ENCODE data around the gene SMIM12.

The SMIM12 gene

DNA sequence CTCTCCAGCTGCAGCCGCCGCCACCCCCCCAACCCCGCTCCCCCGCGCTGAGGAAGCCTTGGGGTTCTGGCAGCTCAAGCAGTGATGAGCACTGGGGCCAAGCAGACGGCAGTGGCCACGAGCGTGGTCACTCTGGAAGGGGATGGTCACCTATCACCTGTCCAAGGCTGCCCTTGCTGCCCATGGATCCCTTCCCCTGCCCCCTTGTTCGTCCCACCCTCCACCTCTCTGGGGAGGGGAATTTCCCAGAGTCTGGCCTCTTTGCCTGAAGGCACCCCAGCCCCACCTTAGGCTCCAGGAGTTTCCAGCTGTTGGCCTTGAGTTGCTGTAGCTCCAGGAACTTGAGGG, 7.2 kb upstream of the SMIM12 start:
- Mint-ChIP-seq H3K4me1 (peaks cover 4% of the 10 kb centered on the region), H3K4me3 (no peak overlapping the region), H3K36me3 (ENCODE audit: low read depth) (no peaks in the 10 kb centered on the region), H3K9me3 (no peaks in the 10 kb centered on the region), H3K27me3 (ENCODE audit: low read depth, poor library complexity) (peaks cover 81% of the 10 kb centered on the region), H3K27ac (no peak overlapping the region)
- TF ChIP-seq, protein P1, sequence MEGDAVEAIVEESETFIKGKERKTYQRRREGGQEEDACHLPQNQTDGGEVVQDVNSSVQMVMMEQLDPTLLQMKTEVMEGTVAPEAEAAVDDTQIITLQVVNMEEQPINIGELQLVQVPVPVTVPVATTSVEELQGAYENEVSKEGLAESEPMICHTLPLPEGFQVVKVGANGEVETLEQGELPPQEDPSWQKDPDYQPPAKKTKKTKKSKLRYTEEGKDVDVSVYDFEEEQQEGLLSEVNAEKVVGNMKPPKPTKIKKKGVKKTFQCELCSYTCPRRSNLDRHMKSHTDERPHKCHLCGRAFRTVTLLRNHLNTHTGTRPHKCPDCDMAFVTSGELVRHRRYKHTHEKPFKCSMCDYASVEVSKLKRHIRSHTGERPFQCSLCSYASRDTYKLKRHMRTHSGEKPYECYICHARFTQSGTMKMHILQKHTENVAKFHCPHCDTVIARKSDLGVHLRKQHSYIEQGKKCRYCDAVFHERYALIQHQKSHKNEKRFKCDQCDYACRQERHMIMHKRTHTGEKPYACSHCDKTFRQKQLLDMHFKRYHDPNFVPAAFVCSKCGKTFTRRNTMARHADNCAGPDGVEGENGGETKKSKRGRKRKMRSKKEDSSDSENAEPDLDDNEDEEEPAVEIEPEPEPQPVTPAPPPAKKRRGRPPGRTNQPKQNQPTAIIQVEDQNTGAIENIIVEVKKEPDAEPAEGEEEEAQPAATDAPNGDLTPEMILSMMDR (IDR thresholded peaks at IDR 0.05): no peak
- no peak for DNase-seq

DNA sequence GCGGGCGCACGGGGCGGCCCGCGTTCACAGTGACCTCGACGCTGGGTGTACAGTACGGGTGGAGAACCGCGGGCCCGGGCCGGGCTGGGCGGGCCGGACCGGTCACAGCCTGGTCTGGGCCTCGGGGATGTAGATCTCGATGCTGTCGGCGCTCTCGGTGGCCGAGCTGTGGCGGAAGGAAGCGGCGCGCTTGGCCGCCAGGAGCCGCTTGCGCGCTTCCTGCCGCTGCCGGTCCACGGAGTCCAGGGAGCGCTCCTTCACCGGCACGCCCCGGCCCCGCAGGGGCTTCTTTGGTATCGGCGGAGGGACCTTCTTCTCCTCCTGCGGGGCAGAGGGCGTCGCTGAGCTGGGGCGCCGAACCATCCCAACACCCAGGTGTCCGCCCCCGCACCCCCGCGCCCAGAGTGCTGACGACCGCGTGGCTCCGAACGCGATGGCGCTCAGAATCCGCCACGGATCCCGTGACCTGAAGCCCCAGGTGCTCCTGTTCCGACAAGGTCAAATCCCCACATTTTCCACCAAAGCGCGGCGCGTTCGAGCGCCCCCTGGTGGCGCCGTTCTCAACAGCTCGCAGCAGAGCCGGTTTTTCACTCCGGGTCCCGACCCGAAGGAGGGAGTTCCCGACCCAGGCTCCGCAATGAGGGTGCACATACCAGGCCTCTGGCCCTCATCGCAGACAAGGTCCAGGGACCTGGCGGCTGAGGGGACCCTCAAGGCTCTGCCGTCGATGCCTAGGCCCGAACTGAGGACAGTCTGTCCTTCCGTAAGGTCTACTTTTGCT, 6.6 kb upstream of the SMIM12 start:
- Mint-ChIP-seq H3K27me3 (ENCODE audit: low read depth, poor library complexity) (peaks cover 81% of the 10 kb centered on the region), H3K9me3 (no peaks in the 10 kb centered on the region), H3K4me3 (peak overlapping the region; percentile 79), H3K27ac (no peak overlapping the region), H3K4me1 (peaks cover 4% of the 10 kb centered on the region), H3K36me3 (ENCODE audit: low read depth) (no peaks in the 10 kb centered on the region)
- peak; percentile 93 for DNase-seq
- TF ChIP-seq, protein P1 (IDR thresholded peaks at IDR 0.05): peak; percentile 97

DNA sequence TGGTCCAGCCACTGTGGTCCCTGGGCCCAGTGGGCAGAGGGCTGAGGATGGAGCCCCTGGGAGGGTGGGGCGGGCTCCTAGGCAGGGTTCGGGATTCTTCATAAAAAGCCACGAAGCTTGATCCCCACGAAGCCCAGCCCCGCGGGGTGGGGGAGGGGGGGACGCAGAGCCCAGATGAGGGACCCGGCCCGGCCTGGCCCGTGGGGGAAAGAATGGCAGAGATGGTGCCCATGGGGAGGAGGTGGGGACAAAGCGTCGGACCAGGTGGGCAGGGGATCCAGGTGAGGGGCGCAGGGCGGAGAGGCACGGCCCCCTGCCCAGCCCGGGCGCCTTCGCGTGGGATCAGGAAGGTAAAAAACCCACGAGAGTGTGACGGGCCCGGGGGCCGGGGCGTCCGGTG, 6.0 kb upstream of the SMIM12 start:
- Mint-ChIP-seq H3K27ac (no peak overlapping the region), H3K27me3 (ENCODE audit: low read depth, poor library complexity) (peaks cover 83% of the 10 kb centered on the region), H3K36me3 (ENCODE audit: low read depth) (no peaks in the 10 kb centered on the region), H3K9me3 (no peaks in the 10 kb centered on the region), H3K4me3 (peak overlapping the region; percentile 38), H3K4me1 (peaks cover 4% of the 10 kb centered on the region)
- TF ChIP-seq, protein P1 (IDR thresholded peaks at IDR 0.05): no peak
- DNase-seq: no peak

DNA sequence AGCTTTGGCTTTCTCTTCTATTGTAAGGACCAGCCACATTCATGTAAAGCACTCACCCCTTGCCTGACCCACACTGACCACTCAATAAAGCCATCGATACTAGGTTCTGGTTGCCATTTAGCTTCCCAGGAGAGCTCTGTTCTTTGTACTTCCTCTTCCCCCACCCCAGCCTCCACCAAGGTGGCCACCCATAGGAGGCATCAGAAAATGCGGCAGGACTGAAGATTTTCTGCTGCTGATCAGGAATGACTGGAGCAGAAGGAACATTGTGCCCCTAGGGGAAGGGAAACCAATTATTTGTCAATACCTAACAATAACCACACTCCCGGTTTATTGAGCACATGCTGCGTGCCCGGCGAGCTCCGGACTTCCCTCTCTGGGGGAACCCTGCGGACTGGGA, 5.2 kb upstream of the SMIM12 start:
- peaks cover 78% of the 10 kb centered on the region for H3K27me3 Mint-ChIP-seq (ENCODE audit: low read depth, poor library complexity)
- no peak overlapping the region for H3K27ac Mint-ChIP-seq
- TF ChIP-seq, protein P1 (IDR thresholded peaks at IDR 0.05): no peak

DNA sequence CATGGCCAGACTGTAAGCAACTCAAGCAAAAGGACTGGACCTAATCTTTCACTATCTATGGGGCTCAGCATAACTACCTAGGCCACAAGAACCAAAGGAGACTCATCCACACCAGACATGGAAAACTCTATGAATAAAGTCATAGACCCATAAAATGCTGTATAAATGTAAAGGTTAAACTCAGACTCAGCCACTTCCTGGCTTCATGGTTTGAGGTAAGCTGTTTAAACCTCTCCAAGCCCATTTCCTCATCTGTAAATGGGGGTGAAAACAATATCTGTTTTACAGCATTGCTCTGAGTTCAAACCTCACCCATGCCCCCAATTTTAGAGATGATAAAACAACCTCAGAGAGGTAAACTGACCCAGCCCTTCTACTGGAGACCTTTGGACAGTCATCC, 4.0 kb upstream of the SMIM12 start:
- Mint-ChIP-seq H3K9me3 (peaks cover 2% of the 10 kb centered on the region), H3K27me3 (ENCODE audit: low read depth, poor library complexity) (peaks cover 77% of the 10 kb centered on the region), H3K4me1 (peaks cover 12% of the 10 kb centered on the region), H3K27ac (no peak overlapping the region), H3K36me3 (ENCODE audit: low read depth) (no peaks in the 10 kb centered on the region), H3K4me3 (no peak overlapping the region)
- DNase-seq: no peak
- TF ChIP-seq, protein P1 (IDR thresholded peaks at IDR 0.05): no peak

More for the DNA sequence above, 5.2 kb upstream of the SMIM12 start:
- H3K9me3 Mint-ChIP-seq: no peaks in the 10 kb centered on the region
- no peak for DNase-seq
- H3K36me3 Mint-ChIP-seq (ENCODE audit: low read depth): no peaks in the 10 kb centered on the region
- H3K4me3 Mint-ChIP-seq: peak overlapping the region; percentile 58
- peaks cover 4% of the 10 kb centered on the region for H3K4me1 Mint-ChIP-seq

DNA sequence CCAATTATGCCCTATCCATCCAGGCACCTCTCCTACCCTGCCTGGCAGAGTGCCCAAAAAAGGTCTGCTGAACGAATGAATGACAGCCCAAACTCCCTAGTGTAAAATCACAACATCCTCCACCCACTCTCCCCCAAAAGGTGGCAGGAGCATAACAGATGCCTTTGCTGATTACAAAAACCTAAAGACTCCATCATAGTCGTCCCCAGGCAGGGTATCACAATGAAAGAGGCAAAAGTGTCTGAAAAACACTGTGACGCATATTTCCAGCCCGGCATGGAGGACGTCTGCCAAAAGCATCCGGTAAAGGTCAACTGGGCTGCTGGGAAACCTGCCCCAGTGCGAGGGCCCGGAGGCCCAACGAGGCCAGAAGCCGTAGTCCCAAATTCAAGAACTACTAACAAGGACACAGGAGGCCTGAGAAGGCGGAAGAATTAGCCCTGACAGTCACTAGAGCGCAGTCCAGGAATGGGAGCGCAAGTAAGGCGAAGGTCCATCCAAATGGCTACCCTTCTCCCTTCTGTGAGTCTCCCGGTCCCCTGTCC, 576 bp downstream of the SMIM12 start:
- H3K27me3 Mint-ChIP-seq (ENCODE audit: low read depth, poor library complexity): peaks cover 33% of the 10 kb centered on the region
- peaks cover 15% of the 10 kb centered on the region for H3K4me1 Mint-ChIP-seq
- TF ChIP-seq, protein P1 (IDR thresholded peaks at IDR 0.05): no peak
- no peak overlapping the region for H3K27ac Mint-ChIP-seq
- peaks cover 4% of the 10 kb centered on the region for H3K9me3 Mint-ChIP-seq
- peaks cover 6% of the 10 kb centered on the region for H3K36me3 Mint-ChIP-seq (ENCODE audit: low read depth)
- no peak for DNase-seq
- peak overlapping the region; percentile 95 for H3K4me3 Mint-ChIP-seq
